ENCODE results near the gene CHMP4B.

- TF ChIP-seq POLR2A (IDR thresholded peaks at IDR 0.05; ENCODE audit: extremely low read depth, insufficient read length) (no peak), CTCF (IDR thresholded peaks at IDR 0.05; ENCODE audit: low read depth, low read length) (no peak), MYC (IDR thresholded peaks at IDR 0.05; ENCODE audit: low read depth, low read length) (no peak), MAX (IDR thresholded peaks at IDR 0.05; ENCODE audit: low read depth, low read length) (no peak)
These were observed 37.6 kb upstream of the CHMP4B start for GRCh38 chr20:33773412-33774089.
